ENCODE measurements around the gene CRYGC. TPM values are rescaled to one million over a fixed set of nuclear protein-coding genes. Genes with fewer than 3 reads are reported as not detected.

CRYGC gene
- total RNA-seq, 3 donors from 2014 or later = not detected

DNA sequence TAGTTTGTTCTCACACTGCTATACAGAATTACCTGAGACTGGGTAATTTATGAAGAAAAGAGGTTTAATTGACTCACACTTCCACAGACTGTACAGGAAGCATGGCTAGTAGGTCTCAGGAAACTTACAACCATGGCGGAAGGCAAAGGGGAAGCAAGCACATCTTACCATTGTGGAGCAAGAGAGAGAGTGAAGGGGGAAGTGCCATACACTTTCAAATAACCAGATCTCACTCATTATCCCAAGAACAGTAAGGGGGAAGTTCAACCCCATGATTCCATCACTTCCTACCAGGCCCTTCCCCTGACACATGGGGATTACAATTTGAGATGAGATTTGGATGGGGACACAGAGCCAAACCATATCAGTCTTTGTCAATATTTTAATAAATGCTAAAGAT, 21.3 kb upstream of the CRYGC start:
- no peaks in the 10 kb centered on the region for H3K36me3 ChIP-seq (ENCODE audit: low read depth)
- TF ChIP-seq, protein P1, sequence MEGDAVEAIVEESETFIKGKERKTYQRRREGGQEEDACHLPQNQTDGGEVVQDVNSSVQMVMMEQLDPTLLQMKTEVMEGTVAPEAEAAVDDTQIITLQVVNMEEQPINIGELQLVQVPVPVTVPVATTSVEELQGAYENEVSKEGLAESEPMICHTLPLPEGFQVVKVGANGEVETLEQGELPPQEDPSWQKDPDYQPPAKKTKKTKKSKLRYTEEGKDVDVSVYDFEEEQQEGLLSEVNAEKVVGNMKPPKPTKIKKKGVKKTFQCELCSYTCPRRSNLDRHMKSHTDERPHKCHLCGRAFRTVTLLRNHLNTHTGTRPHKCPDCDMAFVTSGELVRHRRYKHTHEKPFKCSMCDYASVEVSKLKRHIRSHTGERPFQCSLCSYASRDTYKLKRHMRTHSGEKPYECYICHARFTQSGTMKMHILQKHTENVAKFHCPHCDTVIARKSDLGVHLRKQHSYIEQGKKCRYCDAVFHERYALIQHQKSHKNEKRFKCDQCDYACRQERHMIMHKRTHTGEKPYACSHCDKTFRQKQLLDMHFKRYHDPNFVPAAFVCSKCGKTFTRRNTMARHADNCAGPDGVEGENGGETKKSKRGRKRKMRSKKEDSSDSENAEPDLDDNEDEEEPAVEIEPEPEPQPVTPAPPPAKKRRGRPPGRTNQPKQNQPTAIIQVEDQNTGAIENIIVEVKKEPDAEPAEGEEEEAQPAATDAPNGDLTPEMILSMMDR (IDR thresholded peaks at IDR 0.05) = no peak
- no peak for ATAC-seq
- no peaks in the 10 kb centered on the region for H3K4me1 ChIP-seq (ENCODE audit: low read depth)
- DNase-seq = no peak
- no peaks in the 10 kb centered on the region for H3K9me3 ChIP-seq
- H3K4me3 ChIP-seq = no peak overlapping the region
- intact Hi-C loops (cut with DNase I, micrococcal nuclease) = no loop called here

DNA sequence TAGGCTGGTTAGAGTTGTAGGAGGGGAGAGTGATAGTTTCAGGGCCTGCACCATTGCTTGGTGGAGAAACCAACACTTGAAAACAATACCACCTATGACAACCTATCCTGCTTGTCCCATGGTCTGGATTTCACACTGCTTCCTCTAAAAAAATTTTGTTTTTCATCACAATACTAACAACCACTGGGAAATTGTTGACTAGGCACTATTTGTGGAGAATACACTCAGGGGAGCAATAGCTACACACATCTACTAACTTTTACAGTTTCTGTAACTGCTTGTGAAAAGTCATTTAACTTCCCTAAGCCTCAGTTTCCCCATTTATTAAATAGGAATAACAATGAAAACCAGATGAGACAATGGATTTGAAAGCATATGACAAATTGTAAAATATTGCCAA, 20.5 kb upstream of the CRYGC start:
- Histone ChIP-seq H3K4me3 (no peak overlapping the region), H3K36me3 (ENCODE audit: low read depth) (no peaks in the 10 kb centered on the region), H3K4me1 (ENCODE audit: low read depth) (no peaks in the 10 kb centered on the region), H3K9me3 (no peaks in the 10 kb centered on the region)
- ATAC-seq (no peak), DNase-seq (no peak)
- TF ChIP-seq, protein P1 (IDR thresholded peaks at IDR 0.05) = no peak
- intact Hi-C loops (cut with DNase I, micrococcal nuclease) = no loop called here

DNA sequence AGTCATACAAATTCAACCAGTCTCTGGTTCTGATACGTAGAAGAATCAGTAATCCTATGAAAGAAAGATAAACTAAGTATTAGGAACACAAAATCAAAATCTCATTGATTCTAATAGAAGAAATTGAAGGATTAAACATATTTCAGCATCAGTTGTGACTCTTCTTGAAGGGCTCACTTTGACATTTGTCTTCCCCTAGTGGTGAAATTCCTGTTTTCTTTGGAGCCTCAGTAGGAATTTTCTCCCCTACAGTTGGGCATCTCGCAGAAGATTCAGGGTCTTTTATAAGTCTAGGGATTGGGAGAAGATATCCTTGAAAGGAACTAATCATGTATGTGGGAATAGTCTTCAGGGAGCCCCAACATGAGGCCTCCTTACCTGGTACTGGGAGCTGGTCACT, 19.2 kb upstream of the CRYGC start:
- intact Hi-C loops (cut with DNase I, micrococcal nuclease) = no loop called here
- no peaks in the 10 kb centered on the region for H3K4me1 ChIP-seq (ENCODE audit: low read depth)
- ATAC-seq = no peak
- H3K4me3 ChIP-seq = no peak overlapping the region
- H3K36me3 ChIP-seq (ENCODE audit: low read depth) = no peaks in the 10 kb centered on the region
- DNase-seq = no peak
- TF ChIP-seq, protein P1 (IDR thresholded peaks at IDR 0.05) = no peak
- no peaks in the 10 kb centered on the region for H3K9me3 ChIP-seq

DNA sequence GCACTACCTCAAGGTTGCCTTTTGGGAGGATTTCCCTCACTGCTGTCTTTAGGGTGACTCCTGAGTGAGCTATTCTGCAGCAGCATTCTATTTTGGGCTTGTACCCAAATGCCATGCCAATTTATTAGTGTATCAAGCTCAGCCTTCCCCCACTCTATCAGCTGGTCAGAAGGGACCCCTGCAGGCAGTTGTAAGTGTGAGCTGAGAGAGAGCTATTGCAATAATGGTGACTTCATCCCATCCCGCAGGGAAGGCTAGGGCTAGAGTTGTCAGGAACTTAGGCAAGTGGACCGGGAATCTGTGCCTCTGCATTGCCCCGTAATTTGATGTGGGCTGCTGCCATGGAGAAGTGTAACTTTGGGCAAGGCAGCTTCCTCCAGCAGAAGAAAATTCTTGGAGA, 18.1 kb upstream of the CRYGC start:
- H3K9me3 ChIP-seq = no peaks in the 10 kb centered on the region
- no peak overlapping the region for H3K4me3 ChIP-seq
- ATAC-seq (no peak), DNase-seq (no peak)
- no peaks in the 10 kb centered on the region for H3K4me1 ChIP-seq (ENCODE audit: low read depth)
- H3K36me3 ChIP-seq (ENCODE audit: low read depth) = no peaks in the 10 kb centered on the region
- TF ChIP-seq, protein P1 (IDR thresholded peaks at IDR 0.05) = no peak
- intact Hi-C loops (cut with DNase I, micrococcal nuclease) = no loop called here

DNA sequence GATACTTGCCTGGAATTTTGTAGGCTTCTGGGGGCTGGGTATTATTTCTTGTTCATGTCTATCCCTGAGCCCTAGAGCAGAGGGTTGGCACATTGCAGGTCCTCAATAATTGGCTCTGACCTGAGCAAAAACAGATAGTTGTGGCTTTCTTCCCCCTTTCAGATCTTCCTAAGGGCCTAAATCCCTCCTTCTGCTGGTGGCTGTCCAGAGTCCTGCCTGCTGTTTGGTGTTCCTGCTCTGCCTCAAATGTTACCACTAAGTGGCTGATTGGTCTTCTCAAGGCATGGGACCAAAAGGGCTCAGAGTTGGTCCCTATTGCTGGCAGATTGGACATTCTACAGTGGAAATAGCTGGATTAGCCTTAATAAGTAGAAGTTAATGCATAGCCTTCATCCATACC, 17.4 kb upstream of the CRYGC start:
- ATAC-seq = no peak
- intact Hi-C loops (cut with DNase I, micrococcal nuclease) = no loop called here
- Histone ChIP-seq H3K4me3 (no peak overlapping the region), H3K9me3 (no peaks in the 10 kb centered on the region), H3K4me1 (ENCODE audit: low read depth) (no peaks in the 10 kb centered on the region), H3K36me3 (ENCODE audit: low read depth) (no peaks in the 10 kb centered on the region)
- DNase-seq = no peak
- TF ChIP-seq, protein P1 (IDR thresholded peaks at IDR 0.05) = no peak

DNA sequence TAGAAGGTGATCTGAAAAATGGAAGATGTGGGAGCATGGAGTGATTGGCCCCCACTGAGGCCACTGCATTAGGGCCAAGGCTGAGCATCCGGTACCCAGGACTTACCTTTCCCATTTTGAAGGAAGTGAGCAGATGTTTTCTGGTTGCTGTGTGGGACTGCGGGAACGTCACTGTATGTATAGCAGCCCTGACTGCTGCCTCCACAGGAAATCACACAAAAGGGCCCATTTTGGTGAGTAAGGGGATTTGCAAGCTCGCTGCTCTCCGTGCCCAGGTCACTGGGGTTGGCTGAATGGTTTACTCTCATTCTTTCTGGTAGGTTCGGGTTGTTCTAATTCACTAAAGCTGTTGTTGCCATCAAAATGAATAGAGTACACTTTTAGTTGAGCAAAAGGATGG, 16.4 kb upstream of the CRYGC start, which contains the start of gene CRYGB:
CRYGB (minus strand) TSS at position 153 of the 400 bp plus-strand sequence; CDS start at position 115, 38 bp downstream.
- no peaks in the 10 kb centered on the region for H3K4me1 ChIP-seq (ENCODE audit: low read depth)
- intact Hi-C loops (cut with DNase I, micrococcal nuclease) = no loop called here
- H3K36me3 ChIP-seq (ENCODE audit: low read depth) = no peaks in the 10 kb centered on the region
- H3K4me3 ChIP-seq = no peak within 1 kb of the TSS
- H3K9me3 ChIP-seq = no peaks in the 10 kb centered on the region
- DNase-seq = no peak
- TF ChIP-seq, protein P1 (IDR thresholded peaks at IDR 0.05) = no peak
- ATAC-seq = no peak
